Neuron (in vitro differentiated cells): Measurements from ENCODE around the gene ST8SIA1.

Experiments used
- H2AFZ ChIP-seq: one replicate; pipeline ENCODE4 v1.6.1; 2013; ENCODE audit warnings: low read depth, mild to moderate bottlenecking, inconsistent platforms, low read length, moderate library complexity
- H3K27me3 ChIP-seq: one replicate; pipeline ENCODE4 v1.6.1; 2013; ENCODE audit warnings: low read length; ENCODE audit not compliant: insufficient read depth
- H3K36me3 ChIP-seq: one replicate; pipeline ENCODE4 v1.6.1; 2013; ENCODE audit warnings: low read length; ENCODE audit not compliant: insufficient read depth
- H3K4me1 ChIP-seq: one replicate; pipeline ENCODE4 v1.6.1; 2013; ENCODE audit warnings: low read length; ENCODE audit not compliant: insufficient read depth
- H3K4me3 ChIP-seq: 2 replicates; pipeline ENCODE4 v1.5.1; 2013; ENCODE audit warnings: mild to moderate bottlenecking, low read length, moderate library complexity
- H3K9me3 ChIP-seq: one replicate; pipeline ENCODE4 v1.6.1; 2013; ENCODE audit warnings: low read length

The ST8SIA1 gene

GRCh38 chr12:22321018-22321605 is 13.4 kb downstream of the ST8SIA1 start:
- no peaks in the 10 kb centered on the region for H3K4me1 ChIP-seq
- H3K36me3 ChIP-seq, result no peaks in the 10 kb centered on the region
- H2AFZ ChIP-seq, result no peak overlapping the region
- H3K27me3 ChIP-seq, result no peaks in the 10 kb centered on the region
- H3K9me3 ChIP-seq, result no peaks in the 10 kb centered on the region
- no peak overlapping the region for H3K4me3 ChIP-seq

GRCh38 chr12:22318108-22318737 is 16.3 kb downstream of the ST8SIA1 start:
- H3K9me3 ChIP-seq, result no peaks in the 10 kb centered on the region
- H3K36me3 ChIP-seq, result no peaks in the 10 kb centered on the region
- H3K4me3 ChIP-seq, result no peak overlapping the region
- no peaks in the 10 kb centered on the region for H3K27me3 ChIP-seq
- H3K4me1 ChIP-seq, result no peaks in the 10 kb centered on the region
- no peak overlapping the region for H2AFZ ChIP-seq

GRCh38 chr12:22313963-22314330 is 20.6 kb downstream of the ST8SIA1 start:
- Histone ChIP-seq H3K36me3 (no peaks in the 10 kb centered on the region), H3K9me3 (peaks cover 4% of the 10 kb centered on the region), H3K4me3 (no peak overlapping the region), H3K27me3 (no peaks in the 10 kb centered on the region), H2AFZ (no peak overlapping the region), H3K4me1 (peaks cover 16% of the 10 kb centered on the region)

- Histone ChIP-seq H3K4me1 (peaks cover 16% of the 10 kb centered on the region), H3K4me3 (no peak overlapping the region), H3K9me3 (peaks cover 6% of the 10 kb centered on the region), H2AFZ (no peak overlapping the region), H3K36me3 (no peaks in the 10 kb centered on the region), H3K27me3 (no peaks in the 10 kb centered on the region)
These were observed 21.1 kb downstream of the ST8SIA1 start for GRCh38 chr12:22313286-22313962.

- H2AFZ ChIP-seq, result no peak overlapping the region
- H3K4me3 ChIP-seq, result no peak overlapping the region
- H3K27me3 ChIP-seq, result no peaks in the 10 kb centered on the region
- H3K36me3 ChIP-seq, result peaks cover 3% of the 10 kb centered on the region
- H3K9me3 ChIP-seq, result peaks cover 8% of the 10 kb centered on the region
- H3K4me1 ChIP-seq, result peaks cover 16% of the 10 kb centered on the region
These were observed 22.2 kb downstream of the ST8SIA1 start for GRCh38 chr12:22312336-22312735.

GRCh38 chr12:22310709-22311108 is 23.8 kb downstream of the ST8SIA1 start:
- H3K4me1 ChIP-seq, result peaks cover 16% of the 10 kb centered on the region
- H3K36me3 ChIP-seq, result peaks cover 4% of the 10 kb centered on the region
- H3K27me3 ChIP-seq, result no peaks in the 10 kb centered on the region
- H2AFZ ChIP-seq, result no peak overlapping the region
- no peak overlapping the region for H3K4me3 ChIP-seq
- H3K9me3 ChIP-seq, result peaks cover 10% of the 10 kb centered on the region

- Histone ChIP-seq H3K36me3 (peaks cover 4% of the 10 kb centered on the region), H3K9me3 (peaks cover 10% of the 10 kb centered on the region), H2AFZ (no peak overlapping the region), H3K27me3 (no peaks in the 10 kb centered on the region), H3K4me3 (no peak overlapping the region), H3K4me1 (peaks cover 16% of the 10 kb centered on the region)
These were observed 24.2 kb downstream of the ST8SIA1 start for GRCh38 chr12:22310275-22310674.

GRCh38 chr12:22307811-22308210 is 26.7 kb downstream of the ST8SIA1 start:
- peaks cover 16% of the 10 kb centered on the region for H3K4me1 ChIP-seq
- no peak overlapping the region for H3K4me3 ChIP-seq
- H3K9me3 ChIP-seq, result peaks cover 12% of the 10 kb centered on the region
- peaks cover 4% of the 10 kb centered on the region for H3K36me3 ChIP-seq
- H3K27me3 ChIP-seq, result no peaks in the 10 kb centered on the region
- H2AFZ ChIP-seq, result no peak overlapping the region

GRCh38 chr12:22306311-22306710 is 28.2 kb downstream of the ST8SIA1 start:
- no peak overlapping the region for H3K4me3 ChIP-seq

GRCh38 chr12:22304341-22304740 is 30.2 kb downstream of the ST8SIA1 start:
- Histone ChIP-seq H3K4me3 (no peak overlapping the region), H3K9me3 (peaks cover 16% of the 10 kb centered on the region), H3K4me1 (no peaks in the 10 kb centered on the region)

More at GRCh38 chr12:22306311-22306710, 28.2 kb downstream of the ST8SIA1 start:
- Histone ChIP-seq H3K9me3 (peaks cover 16% of the 10 kb centered on the region), H3K27me3 (no peaks in the 10 kb centered on the region), H3K4me1 (peaks cover 3% of the 10 kb centered on the region), H3K36me3 (peaks cover 4% of the 10 kb centered on the region), H2AFZ (no peak overlapping the region)

GRCh38 chr12:22299294-22299912 is 35.1 kb downstream of the ST8SIA1 start:
- Histone ChIP-seq H2AFZ (no peak overlapping the region), H3K4me3 (no peak overlapping the region), H3K9me3 (peaks cover 18% of the 10 kb centered on the region), H3K4me1 (no peaks in the 10 kb centered on the region), H3K27me3 (no peaks in the 10 kb centered on the region), H3K36me3 (no peaks in the 10 kb centered on the region)

More at GRCh38 chr12:22304341-22304740, 30.2 kb downstream of the ST8SIA1 start:
- Histone ChIP-seq H2AFZ (no peak overlapping the region), H3K27me3 (no peaks in the 10 kb centered on the region), H3K36me3 (peaks cover 4% of the 10 kb centered on the region)

GRCh38 chr12:22289250-22289649 is 45.3 kb downstream of the ST8SIA1 start:
- Histone ChIP-seq H3K4me3 (no peak overlapping the region), H3K36me3 (peaks cover under 1% of the 10 kb centered on the region), H3K9me3 (no peaks in the 10 kb centered on the region), H3K27me3 (no peaks in the 10 kb centered on the region), H2AFZ (no peak overlapping the region), H3K4me1 (no peaks in the 10 kb centered on the region)
